Measurements from ENCODE around the gene C5orf22.

DNA sequence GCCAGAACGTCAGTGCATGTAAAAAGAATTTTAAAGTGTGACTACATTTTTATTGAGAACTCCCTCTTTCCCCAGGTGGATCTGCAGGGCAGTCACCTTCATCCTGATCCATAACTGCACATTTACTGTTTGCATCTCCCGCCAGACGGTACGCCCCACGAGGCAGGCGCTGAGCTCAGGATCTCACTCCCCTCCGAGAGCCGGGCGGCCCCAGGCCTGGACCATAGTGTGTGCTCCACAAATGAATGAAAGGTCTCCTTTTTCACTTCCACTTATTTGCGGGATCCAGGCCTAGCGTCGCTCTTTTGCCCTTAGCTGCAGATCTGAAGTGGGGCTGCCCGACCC lies 586 bp upstream of the C5orf22 start:
- no peak for TF ChIP-seq RCOR1 (IDR thresholded peaks at IDR 0.05; ENCODE audit: insufficient replicate concordance, low read length)
- TF ChIP-seq, protein P1, sequence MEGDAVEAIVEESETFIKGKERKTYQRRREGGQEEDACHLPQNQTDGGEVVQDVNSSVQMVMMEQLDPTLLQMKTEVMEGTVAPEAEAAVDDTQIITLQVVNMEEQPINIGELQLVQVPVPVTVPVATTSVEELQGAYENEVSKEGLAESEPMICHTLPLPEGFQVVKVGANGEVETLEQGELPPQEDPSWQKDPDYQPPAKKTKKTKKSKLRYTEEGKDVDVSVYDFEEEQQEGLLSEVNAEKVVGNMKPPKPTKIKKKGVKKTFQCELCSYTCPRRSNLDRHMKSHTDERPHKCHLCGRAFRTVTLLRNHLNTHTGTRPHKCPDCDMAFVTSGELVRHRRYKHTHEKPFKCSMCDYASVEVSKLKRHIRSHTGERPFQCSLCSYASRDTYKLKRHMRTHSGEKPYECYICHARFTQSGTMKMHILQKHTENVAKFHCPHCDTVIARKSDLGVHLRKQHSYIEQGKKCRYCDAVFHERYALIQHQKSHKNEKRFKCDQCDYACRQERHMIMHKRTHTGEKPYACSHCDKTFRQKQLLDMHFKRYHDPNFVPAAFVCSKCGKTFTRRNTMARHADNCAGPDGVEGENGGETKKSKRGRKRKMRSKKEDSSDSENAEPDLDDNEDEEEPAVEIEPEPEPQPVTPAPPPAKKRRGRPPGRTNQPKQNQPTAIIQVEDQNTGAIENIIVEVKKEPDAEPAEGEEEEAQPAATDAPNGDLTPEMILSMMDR (conservative IDR thresholded peaks at IDR 0.05; ENCODE audit: low read depth, low read length) = no peak
- no peak for TF ChIP-seq RFX5 (IDR thresholded peaks at IDR 0.05; ENCODE audit: low read depth, low read length)
- TF ChIP-seq, protein P2, sequence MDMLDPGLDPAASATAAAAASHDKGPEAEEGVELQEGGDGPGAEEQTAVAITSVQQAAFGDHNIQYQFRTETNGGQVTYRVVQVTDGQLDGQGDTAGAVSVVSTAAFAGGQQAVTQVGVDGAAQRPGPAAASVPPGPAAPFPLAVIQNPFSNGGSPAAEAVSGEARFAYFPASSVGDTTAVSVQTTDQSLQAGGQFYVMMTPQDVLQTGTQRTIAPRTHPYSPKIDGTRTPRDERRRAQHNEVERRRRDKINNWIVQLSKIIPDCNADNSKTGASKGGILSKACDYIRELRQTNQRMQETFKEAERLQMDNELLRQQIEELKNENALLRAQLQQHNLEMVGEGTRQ (IDR thresholded peaks at IDR 0.05; ENCODE audit: low read depth, low read length) = no peak
- TF ChIP-seq POLR2A (IDR thresholded peaks at IDR 0.05; ENCODE audit: low read depth, low read length) = no peak
- peak; percentile 78 for TF ChIP-seq MXI1 (IDR thresholded peaks at IDR 0.05; ENCODE audit: borderline replicate concordance, low read depth, low read length)
- TF ChIP-seq RAD21 (IDR thresholded peaks at IDR 0.05; ENCODE audit: low read length) = no peak
- TF ChIP-seq, protein P3, sequence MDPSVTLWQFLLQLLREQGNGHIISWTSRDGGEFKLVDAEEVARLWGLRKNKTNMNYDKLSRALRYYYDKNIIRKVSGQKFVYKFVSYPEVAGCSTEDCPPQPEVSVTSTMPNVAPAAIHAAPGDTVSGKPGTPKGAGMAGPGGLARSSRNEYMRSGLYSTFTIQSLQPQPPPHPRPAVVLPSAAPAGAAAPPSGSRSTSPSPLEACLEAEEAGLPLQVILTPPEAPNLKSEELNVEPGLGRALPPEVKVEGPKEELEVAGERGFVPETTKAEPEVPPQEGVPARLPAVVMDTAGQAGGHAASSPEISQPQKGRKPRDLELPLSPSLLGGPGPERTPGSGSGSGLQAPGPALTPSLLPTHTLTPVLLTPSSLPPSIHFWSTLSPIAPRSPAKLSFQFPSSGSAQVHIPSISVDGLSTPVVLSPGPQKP (IDR thresholded peaks at IDR 0.05; ENCODE audit: borderline replicate concordance, low read depth, low read length) = no peak
